ENCODE results near the gene GOLGA6L2. TPM values are rescaled to one million over a fixed set of nuclear protein-coding genes. Genes with fewer than 3 reads are reported as not detected.

Gene GOLGA6L2
- total RNA-seq, 6 experiments from 2014 or later, result not detected

DNA sequence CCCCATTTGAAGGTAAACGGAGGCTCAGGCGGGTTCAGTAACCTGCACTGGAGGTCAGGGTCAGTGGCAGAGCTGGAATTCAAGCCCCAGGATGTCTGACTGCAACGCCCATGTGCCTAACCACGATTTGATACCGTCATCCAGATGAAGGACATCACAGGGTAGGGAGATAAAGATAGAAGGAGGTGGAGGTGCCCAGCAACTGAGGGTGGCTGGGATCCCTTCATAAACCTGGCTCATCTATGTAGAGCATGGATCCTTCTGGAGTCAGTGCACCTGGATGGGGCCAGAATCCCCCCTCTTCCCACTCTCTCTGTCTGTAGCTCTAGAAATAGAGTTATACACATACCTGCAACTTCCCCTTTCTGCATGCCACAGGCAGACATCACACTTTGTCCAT, 51.2 kb downstream of the GOLGA6L2 start:
- Mint-ChIP-seq H3K4me3 (peak overlapping the region; percentile 34; the same call in 1 of the 2 replicates), H3K4me1 (ENCODE audit: low read depth) (no peaks in the 10 kb centered on the region), H3K27me3 (ENCODE audit: insufficient read depth) (no peaks in the 10 kb centered on the region; the same call in 1 of the 2 replicates), H3K27ac (no peak overlapping the region), H3K36me3 (ENCODE audit: low read depth) (no peaks in the 10 kb centered on the region), H3K9me3 (peaks cover 9% of the 10 kb centered on the region; the same call in 1 of the 2 replicates)
- no peak for DNase-seq
- TF ChIP-seq CTCF (IDR thresholded peaks at IDR 0.05), result no peak

GRCh38 chr15:23395030-23395692, 51.9 kb downstream of the GOLGA6L2 start:
- no peak for DNase-seq
- H3K36me3 Mint-ChIP-seq (ENCODE audit: low read depth), result no peaks in the 10 kb centered on the region

More at GRCh38 chr15:23395030-23395692, 51.9 kb downstream of the GOLGA6L2 start:
- peak overlapping the region; percentile 34; the same call in 1 of the 2 replicates for H3K4me3 Mint-ChIP-seq
- H3K4me1 Mint-ChIP-seq (ENCODE audit: low read depth), result no peaks in the 10 kb centered on the region
- H3K27ac Mint-ChIP-seq, result no peak overlapping the region
- no peaks in the 10 kb centered on the region; the same call in 1 of the 2 replicates for H3K27me3 Mint-ChIP-seq (ENCODE audit: insufficient read depth)
- TF ChIP-seq CTCF (IDR thresholded peaks at IDR 0.05), result no peak
- H3K9me3 Mint-ChIP-seq, result peaks cover 6% of the 10 kb centered on the region; the same call in 1 of the 2 replicates

Other genes with a start within 250 kb of the GOLGA6L2 start
- gene GOLGA6L26, start 113.0 kb downstream of the GOLGA6L2 start, total RNA-seq (2021; fragmentation: NEBNext Ultra II Directional; extraction: Animal tissue kit (Norgen Biotek cat#: 25700)), result not detected
- under 1 TPM in 1 of 6 experiments, not detected in 5; 0.08 TPM for gene GOLGA8S, start 92.5 kb downstream of the GOLGA6L2 start, total RNA-seq (2021; fragmentation: NEBNext Ultra II Directional; extraction: Animal tissue kit (Norgen Biotek cat#: 25700))
- under 1 TPM in 3 of 6 experiments, not detected in 3; 0.12 to 0.16 (median 0.14) TPM for gene MKRN3, start 118.4 kb upstream of the GOLGA6L2 start, total RNA-seq (2021; fragmentation: NEBNext Ultra II Directional; extraction: Animal tissue kit (Norgen Biotek cat#: 25700))
- under 1 TPM in 2 of 6 experiments, not detected in 4; 0.08 to 0.11 TPM for gene MAGEL2, start 200.6 kb upstream of the GOLGA6L2 start, total RNA-seq (2021; fragmentation: NEBNext Ultra II Directional; extraction: Animal tissue kit (Norgen Biotek cat#: 25700))
- not detected for gene NDN, start 240.1 kb upstream of the GOLGA6L2 start, total RNA-seq (2021; fragmentation: NEBNext Ultra II Directional; extraction: Animal tissue kit (Norgen Biotek cat#: 25700))